Spleen (tissue), 7 donors: ENCODE data around the gene NLRP6.

Experiments used
- CTCF ChIP-seq, 11 experiments: fragments of 200-600 bp in 7 of 11; fragments of 450-650 bp in 4 of 11; sonication (generic) in 4 of 11; IDR thresholded peaks in 8 of 11; conservative IDR thresholded peaks in 3 of 11; 1 replicate in 7 of 11; 2 replicates in 4 of 11; pipeline versions ENCODE4 v1.4.0 to v1.8.0; 2016 to 2021; ENCODE audit warnings: antibody characterized with exemption in 11 of 11, inconsistent platforms in 4 of 11, mild to moderate bottlenecking in 1 of 11
- POLR2AphosphoS5 ChIP-seq, 3 donors: sonication (generic); formaldehyde crosslinking; IDR thresholded peaks; one replicate each; pipeline ENCODE4 v1.5.1; 2017; ENCODE audit warnings: antibody characterized with exemption in 3 of 3
- donor health status: DM: no; HTN: no; CAD: no; lungs with moderate emphysema.
- donor health status: DM: no; HTN: no; CAD: no.
- donor health status: DM: no; HTN: no; CAD: no.

- TF ChIP-seq CTCF (IDR thresholded peaks at IDR 0.05 in 8 of 11, conservative IDR thresholded peaks at IDR 0.05 in 3 of 11) = no peak
- TF ChIP-seq POLR2AphosphoS5 (IDR thresholded peaks at IDR 0.05) = no peak
These were observed 4.0 kb downstream of the NLRP6 start for GRCh38 chr11:282171-282570.
